SU-DHL-6 (cell line): ENCODE measurements around the gene CYB5B.

Source experiments
- CTCF ChIP-seq: fragments of 200-600 bp; sonication (generic); IDR thresholded peaks from one replicate; pipeline ENCODE4 v1.5.1; 2017; ENCODE audit warnings: antibody characterized with exemption, mild to moderate bottlenecking, low read length, moderate library complexity; ENCODE audit not compliant: insufficient read depth, poor library complexity, severe bottlenecking
- EZH2phosphoT487 ChIP-seq: fragments of 200-600 bp; sonication (generic), shearing (Covaris generic); conservative IDR thresholded peaks from 2 replicates; pipeline ENCODE4 v1.6.1; 2018; ENCODE audit warnings: mild to moderate bottlenecking, antibody characterized with exemption, low read length, moderate library complexity, mixed read lengths

- TF ChIP-seq CTCF (no peak), EZH2phosphoT487 (no peak)
Observed at GRCh38 chr16:69397821-69398521, 26.4 kb upstream of the CYB5B start.
